HFF-Myc (cell line): ENCODE data around the gene KAZN.

Experiments used
- DNase-seq: peaks from one replicate; pipeline ENCODE4 v3.0.0-alpha.2; 2011; ENCODE audit warnings: low read depth; ENCODE audit errors: extremely low read depth
- H3K4me3 ChIP-seq: replicated peaks from 2 replicates; pipeline ENCODE4 v1.5.1; 2011; ENCODE audit warnings: low read depth, mild to moderate bottlenecking, control low read depth, low read length
- CTCF ChIP-seq: IDR thresholded peaks from 2 replicates; pipeline ENCODE4 v1.5.1; 2012; ENCODE audit warnings: mild to moderate bottlenecking, low read depth, low read length, control low read depth; ENCODE audit errors: missing control alignments

Gene KAZN

GRCh38 chr1:15151377-15151806 is 552.9 kb downstream of the KAZN start:
- no peak for DNase-seq
- peak overlapping the region; percentile 6; the same call in 1 of the 2 replicates for H3K4me3 ChIP-seq
- TF ChIP-seq CTCF = no peak

- no peak for TF ChIP-seq CTCF
- DNase-seq = no peak
- peak overlapping the region; percentile 65 for H3K4me3 ChIP-seq
Measured at GRCh38 chr1:15151871-15152270, 553.4 kb downstream of the KAZN start.

DNA sequence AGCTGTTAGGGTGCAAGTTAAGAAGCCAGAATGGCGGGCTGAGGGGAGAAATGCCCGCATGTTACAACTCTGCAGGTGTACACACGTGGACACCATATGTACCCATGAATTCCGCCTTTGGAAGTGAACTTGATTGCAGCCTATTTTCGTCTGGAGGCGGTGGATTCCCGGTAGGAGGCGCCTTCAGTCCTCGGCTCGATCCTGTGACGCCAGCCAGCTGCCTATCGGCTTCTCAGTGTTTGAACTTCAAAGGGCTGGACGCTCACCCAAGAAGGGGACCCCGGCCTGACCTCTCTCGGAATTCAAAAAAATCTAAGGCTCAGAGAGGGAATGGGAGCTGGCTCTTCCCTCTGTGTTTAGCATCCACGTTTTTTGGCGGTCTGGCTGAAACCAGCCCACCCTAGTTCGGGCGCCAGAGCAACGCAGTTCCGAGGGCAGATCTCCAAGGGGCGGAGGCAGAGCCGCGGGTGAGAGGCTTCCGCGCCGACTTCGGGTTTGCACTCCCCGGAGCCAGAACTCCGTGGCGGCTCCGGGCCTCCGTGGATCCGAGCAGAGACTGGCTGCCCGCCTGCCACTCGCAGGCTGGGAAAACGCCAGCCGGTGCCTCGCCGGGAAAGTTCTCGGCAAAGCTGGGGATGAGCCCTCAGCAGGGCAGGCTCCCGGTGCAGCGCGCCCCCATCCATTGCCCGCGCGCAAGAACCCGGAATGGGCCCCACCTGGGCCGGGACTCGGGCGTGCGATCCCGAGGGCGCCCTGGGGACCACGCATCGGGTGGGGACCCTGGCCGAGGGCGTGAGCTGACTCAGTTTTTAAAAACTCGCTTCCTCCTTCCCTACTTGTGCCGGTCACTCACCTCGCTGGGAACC is 554.1 kb downstream of the KAZN start:
- DNase-seq = peak; percentile 89
- H3K4me3 ChIP-seq = peak overlapping the region; percentile 65
- peak; percentile 72 for TF ChIP-seq CTCF

DNA sequence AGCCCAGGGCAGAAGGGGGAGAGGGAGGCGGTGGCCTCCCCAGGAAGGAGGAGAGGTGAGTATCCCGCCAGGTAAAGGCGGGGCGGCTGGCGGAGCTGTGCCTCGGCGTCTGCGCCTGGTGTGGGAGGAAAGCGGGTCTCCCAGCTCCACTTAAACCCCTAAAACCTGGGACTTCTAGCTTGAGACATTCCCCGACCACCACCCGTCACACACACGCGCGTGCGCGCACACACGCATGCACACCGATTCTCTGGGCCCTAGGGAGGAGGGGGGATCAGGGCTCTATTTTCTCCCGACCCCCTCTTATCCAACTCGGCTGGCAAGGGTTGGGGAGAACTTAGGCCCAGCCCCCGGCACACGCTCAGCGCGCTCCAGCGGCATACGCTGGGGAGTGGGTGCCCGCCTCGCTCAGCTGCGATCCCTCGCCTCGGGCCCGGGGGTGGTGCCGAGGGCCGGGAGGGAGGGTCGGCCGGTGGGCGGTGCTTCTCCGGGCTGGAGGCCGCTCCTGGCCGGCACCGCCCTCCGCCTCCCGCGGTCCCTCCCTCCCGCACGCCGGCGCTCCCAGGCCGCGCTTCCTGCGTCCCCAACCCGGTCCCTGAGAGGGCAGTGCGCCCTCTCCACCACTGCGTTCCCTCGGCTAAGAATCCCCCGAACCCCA is 554.8 kb downstream of the KAZN start, which contains the start of gene TMEM51:
Gene TMEM51, plus strand, starts transcription at position 564 of the 658 bp plus-strand sequence. CDS start 61,341 bp downstream, outside the sequence.
- peak within 1 kb of the TSS; percentile 65 for H3K4me3 ChIP-seq
- no peak for TF ChIP-seq CTCF
- no peak for DNase-seq

GRCh38 chr1:15153842-15154479 is 555.5 kb downstream of the KAZN start:
- DNase-seq = no peak
- peak overlapping the region; percentile 65 for H3K4me3 ChIP-seq
- peak; percentile 67 for TF ChIP-seq CTCF

DNA sequence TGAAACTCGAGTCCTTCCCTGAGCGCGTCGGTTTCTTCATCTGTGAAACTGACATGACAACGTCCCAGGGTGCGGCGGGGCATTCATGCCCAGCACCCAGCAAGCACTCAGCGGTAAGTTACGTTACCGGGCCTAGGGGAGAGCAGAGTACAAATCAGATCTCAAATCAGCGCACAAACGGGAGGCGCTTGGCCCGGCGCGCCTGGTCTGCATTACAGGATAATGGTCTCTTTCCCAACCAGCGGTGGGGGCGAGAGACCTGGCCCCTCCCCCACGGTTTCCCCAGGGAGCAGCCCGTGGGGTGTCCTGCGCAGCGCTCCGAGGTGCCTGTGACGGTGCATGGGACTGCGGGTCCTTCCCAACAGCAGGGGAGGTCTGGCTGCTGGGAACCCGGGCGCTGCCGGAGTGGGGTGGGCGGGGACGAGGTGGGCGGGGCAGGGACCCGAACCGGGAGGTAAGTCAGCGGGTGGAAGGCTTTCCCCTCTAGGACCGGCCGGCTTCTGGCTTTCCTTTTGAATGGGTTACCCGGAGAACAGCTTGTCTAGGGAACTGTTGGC is 556.1 kb downstream of the KAZN start:
- no peak for DNase-seq
- no peak for TF ChIP-seq CTCF
- peak overlapping the region; percentile 65 for H3K4me3 ChIP-seq
